Stimulated activated CD8-positive, alpha-beta memory T cell treated with anti-CD3 and anti-CD28 coated beads, Interleukin-7, amount 100 ng/mL, for 24 hours (primary cell): ENCODE measurements around the gene P2RY6.
"Not testable (repeated sequence)": the region's sequence is repeated elsewhere in the genome, so short reads cannot be mapped to it uniquely, and the experiment has no call there.

Experiments used
- DNase-seq: peaks from one replicate; pipeline ENCODE4 v3.0.0-alpha.2; 2020; ENCODE audit warnings: low read depth

P2RY6 gene

DNA sequence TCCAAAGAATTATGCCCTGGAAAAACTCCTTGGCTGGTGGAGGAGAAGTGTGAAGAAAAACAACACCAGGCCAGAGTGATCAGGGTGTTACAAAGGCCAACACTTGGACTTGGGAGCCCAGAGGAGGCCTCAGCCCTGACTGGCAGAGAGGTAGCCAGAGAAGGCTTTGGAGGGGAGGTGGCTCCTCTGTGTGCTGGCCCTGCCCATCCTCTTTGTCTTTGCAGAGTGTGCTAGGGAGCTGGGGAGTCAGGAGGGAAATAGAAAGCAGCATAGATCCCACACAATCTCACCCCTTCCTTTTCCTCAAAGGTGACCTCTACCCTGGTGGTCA, 12.0 kb upstream of the P2RY6 start:
- DNase-seq: no peak

DNA sequence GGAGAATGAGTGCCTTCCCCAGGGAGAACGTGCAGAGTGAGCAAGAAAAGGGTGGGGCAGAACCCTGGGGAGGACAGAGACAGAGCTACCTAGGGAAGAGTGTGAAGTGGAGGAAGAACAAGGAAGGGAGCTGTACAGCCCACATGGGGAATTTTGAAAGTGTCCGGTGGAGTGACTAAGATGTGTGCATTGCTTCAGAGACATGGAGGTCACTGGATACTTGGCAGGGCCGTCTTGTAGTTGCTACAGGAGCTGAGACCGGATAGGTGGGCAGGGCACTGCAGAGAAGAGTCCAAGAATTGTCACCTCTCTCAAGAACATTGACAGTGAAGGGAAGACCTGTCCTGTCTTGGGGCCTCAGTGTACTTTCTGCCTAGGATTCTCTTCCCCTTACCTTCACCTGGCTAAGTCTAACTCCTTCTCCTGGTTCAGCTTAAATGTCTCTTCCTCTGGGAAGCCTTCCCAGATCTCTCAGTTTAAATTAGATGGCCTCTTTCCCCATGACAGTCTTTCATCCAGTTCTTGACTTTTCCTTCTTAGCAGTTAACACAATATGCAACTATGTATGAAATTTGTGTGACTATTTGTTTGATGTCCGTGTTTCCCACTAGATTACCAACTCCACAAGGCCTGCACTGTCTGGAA, 9.2 kb upstream of the P2RY6 start:
- no peak for DNase-seq

DNA sequence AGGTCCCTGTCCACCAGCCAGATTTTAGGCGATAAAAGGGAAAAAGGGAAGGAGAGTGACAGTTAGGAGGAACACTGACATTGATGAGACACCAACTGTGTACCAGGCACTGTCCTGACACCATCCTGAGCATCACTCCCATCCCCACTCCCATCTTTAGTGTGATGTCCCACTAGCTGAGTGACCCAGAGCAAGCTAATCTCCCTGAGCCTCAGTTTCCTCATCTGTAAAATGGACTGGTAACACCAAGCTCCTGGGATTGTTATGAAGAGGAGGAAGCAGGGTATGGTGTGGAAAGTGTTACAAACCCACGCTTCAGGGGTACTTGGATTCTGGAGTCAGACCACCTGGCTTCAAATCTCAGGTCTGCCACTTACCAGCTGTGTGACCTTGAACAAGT, 8.5 kb upstream of the P2RY6 start:
- no peak for DNase-seq

DNA sequence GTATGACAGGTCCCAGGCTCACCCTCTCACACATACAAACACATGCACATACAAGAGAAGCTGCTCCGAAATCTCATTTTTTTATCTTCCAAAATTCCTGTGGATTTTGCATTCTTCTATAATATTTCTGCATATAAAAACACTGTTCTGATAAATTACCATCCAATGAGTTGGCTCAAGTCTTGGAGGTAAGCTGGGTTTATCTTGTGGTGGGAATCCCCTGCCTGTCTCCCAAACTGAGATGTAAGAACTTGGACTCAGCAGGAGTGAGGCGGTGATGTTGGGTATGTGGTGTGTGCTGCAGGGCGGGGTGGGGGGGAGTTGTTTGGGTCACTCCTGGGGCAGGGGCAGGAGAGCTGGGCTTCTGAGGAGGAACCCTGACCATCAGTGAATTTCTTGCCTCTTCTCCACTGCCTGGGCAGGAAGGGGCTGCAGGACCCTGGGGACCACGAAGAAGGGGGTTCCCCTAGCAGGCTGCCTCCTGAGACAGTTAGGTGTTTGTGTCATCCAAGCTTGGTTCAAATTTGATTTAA, 6.8 kb upstream of the P2RY6 start:
- DNase-seq: no peak

DNA sequence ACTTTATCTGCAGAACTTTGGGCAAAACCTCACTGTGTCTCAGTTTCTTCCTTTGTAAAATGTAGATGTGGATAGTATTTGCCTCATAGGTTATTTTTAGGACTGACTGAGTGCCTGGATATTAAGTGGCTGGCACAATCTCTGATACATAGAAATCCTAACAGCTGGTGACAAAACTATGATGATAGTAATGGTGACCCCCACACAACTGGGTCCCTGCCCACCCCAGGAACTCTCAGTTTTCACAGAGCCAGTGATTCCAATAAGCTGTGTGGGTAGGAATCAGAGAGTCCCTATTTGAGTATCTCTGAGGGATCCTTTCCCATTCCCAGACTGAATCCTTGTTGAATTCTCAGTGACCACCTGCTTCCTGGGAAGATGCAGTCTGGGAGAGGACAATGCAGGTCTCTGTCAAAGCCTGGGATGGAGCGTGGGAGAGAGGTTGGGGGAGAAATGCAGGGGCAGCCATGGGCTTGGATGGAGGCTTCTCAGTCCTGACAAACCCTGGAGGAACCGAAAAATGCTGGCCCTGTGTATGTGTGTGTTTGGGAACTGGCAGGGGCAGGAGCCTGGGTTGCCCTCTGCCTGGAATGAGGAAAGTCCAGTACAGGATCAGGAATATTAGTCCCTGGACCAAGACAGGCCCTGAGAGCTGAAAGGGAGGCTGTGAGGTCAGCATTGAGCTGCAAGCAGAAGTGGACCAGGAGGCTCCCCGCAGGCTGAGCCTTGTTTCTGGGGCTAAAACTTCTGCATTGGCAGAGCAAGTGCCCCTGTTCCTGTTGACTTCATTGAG, 6.1 kb upstream of the P2RY6 start:
- no peak for DNase-seq

DNA sequence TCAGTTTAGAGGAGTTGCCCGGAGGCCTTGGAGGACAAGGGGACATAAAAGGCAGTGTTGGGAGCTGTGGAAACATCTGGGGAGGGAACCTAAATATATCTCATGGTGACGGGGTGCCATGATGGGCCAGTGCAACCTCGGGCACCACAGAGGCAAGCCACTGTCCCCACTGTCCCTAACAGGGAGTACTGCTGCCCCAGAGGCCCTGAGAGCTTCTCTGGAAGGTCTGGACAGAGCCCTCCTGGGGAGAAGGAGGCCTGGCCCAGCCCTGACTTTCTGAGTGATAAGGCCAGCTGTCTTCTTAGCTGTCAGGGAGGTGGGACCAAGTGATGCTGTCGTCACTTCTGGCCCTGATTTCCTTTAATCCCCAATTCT, 5.5 kb upstream of the P2RY6 start:
- no peak for DNase-seq

DNA sequence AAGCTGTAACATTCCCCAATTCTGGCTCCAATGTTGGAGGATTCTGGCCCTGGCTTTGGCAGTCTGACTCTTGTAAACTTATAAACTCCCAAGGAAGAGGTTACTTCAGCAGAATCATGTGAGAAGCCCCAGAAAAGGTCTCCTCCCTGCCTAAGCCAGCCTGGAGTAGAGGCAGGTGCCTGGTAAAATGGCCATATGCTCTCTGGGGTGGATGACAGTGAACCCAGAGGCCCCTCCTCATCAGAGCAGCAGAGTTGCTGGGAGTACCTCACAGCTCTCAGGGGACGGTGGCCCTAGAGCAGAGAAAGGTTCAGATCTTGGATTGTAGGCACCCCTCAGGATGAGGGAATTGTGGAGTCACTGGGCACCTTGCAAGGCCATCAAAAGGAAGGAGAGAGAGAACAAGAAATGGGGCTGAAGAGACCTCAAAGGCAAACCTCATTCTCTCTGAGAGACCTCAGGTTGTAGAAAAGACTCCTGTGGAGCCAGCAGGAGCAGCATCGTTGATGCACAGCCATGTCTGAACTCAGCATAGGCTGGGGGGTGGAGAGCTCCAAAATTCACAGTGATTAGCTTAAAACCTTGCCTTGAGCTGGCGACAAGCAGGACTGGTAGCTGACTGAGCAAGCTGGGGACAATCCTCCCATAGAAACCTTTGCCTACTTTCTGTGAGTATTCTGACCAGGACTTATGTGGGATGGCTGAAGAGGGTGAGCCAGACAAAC, 4.9 kb upstream of the P2RY6 start:
- no peak for DNase-seq

DNA sequence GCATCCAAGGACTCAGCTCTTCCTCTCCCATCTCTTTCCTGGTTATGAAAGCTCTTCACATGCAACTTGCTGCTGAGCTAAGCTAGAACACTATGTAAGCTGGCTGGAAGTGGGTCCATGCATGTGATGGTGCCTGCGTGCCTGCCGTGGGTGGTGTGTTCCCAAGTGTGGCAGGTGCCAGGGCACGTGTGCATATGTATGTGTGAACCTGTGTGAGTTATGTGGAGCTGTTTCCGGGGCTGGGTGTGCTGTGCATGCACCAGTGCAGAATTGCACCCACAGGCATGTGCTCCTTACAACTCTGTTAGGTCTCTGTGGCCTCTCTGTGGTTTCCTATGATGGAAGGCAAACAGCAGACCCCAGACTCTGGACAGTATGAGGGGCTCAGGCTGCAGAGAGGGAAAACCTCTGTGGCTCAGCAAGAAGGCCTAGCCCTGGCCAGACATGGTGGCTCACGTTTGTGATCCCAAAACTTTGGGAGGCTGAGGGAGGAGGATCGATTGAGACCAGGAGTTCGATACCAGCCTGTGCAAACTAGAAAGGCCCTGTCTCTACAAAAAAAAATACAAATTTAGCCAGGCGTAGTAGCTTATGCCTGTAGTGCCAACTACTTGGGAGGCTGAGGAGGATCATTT, 4.1 kb upstream of the P2RY6 start:
- no peak for DNase-seq

DNA sequence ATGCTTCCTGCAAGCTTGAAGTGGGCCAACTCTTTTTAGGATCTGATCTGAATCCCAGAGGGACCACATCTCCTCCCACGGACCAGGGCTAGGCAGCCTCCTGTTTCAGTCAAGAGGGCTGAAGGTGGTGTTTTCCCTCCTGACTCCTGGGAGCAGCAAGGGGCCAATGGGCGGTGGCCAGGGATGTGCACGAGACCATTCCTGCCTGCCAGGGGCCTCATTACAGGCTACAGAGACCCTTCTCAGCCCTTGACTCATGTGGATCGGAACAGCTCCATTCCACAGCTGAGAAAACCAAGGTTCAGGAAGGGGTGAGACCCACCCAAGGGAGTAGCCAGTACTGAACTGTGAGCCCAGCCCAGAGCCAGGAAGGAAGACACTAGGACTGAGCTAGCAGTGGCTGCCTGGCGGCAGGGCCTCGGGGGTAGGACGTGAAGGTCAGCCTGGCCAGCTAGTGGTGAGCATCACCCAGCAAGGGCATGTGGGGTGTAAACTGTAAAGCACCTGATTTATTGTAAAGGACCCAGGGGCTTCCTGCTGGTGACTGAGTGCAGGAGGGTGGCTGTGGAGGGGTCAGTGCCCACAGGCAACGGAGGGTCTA, 3.4 kb upstream of the P2RY6 start:
- DNase-seq: no peak

DNA sequence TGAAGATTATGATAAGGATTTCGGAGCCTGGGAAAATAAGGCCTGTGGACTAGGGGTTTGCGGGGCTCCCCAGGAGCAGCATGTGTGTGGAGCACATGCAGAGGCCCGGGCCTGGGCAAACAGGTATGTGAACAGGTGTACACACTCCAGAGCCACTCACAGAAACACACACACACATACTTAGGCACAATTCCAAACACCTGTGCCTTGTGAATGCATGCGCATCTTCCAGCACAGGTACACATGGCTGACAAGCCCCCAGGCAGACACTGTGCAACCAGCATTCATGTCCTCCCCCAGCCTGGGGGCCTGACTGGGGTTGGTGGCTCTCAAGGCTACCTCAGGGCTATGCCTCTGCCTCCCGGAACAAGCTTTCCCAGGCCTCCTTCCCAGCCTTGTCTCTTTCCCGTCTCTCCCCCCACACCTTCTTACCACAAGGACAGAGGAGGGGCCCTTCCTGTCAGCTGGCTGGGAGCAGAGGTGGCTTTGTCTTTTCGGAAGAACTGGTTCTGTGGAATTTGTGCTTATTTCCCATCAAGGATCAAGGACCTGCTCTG, 2.6 kb upstream of the P2RY6 start:
- no peak for DNase-seq

DNA sequence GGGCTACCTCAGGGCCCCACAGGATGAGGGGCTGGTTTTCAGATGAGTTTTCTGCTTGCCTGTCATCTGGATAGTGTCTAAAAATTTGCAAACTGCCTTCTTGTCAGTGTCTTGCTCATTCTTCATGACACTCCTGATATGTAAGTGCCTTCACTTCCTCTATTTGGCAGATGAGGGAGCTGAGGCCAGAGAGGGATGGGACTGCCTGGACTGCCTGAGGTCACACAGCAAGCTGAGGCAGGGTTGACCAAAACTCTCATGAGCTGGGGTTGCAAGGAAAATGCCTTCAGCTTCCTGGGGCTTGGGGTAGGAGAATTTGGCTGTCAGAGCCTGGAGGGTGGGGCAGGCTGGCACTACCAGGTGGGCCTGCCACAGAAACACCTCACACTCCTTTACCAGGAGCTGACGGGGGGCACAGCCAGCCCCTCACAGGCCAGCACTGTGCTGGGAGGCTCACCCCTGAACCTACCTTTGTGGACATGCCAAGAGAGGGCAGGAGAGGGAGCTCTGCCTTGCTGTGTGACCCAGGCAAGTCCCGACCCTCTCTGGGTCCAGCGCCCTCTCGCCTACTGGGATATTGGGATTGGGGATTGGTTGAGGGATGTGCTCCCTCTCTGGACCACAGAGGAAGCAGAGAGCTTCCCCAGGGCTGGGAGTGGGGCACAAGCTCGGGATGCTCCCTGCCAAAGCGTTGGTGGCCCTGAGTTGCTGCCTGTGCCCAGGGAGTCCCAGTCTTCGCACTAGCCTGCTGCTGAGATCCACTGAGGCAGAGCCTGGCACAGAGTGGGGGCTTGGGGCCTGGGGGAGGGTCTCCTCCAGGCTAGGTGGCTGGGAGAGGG, 1.9 kb upstream of the P2RY6 start:
- no peak for DNase-seq

DNA sequence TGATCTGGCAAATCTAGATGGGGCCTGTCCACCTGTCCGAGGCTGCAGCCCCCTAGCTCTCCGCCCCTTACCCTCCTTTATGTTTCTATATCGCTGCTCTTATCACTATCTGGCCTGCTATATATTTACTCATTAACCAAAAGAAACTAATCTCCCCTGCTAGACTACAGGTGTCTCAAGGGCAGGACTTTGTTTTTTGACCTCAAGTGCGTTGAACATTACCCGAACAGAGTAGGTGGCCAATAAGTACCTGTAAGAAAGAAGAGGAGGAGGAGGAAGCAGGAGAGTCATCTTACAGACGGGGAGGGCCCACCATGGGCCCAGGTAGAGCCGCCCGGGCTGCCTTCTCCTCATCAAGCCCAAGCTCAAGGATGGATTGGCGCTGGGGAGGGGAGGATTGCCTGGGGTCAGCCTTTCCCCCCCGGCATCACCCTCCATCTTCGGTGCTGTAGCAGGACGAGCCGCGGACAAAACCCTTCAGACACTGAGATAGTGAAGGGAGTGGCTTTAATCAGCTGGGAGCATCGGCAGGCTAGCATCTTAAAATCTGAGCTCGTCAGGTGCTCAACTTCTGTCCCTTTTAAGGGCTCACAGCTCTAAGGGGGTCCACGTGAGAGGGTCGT, 1.2 kb upstream of the P2RY6 start:
- no peak for DNase-seq

DNA sequence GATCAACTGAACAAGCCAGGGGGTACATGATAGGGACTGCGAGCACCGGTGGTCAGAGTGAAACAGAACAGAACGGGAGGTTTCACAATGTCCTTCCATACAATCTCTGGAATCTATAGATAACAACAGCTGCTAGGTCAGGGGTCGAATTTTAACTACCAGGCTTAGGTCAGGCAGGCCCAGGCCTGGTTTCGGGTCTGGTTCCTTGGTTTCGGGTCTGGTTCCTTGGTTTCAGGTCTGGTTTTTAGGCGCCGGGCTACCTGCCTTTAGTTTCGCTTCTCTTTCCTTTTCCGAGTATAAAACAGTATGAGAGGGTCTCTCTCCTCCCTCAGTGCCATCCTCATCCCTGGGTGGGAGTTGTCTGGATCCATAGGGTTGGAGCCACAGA, 666 bp upstream of the P2RY6 start:
- not testable (repeated sequence) for DNase-seq

DNA sequence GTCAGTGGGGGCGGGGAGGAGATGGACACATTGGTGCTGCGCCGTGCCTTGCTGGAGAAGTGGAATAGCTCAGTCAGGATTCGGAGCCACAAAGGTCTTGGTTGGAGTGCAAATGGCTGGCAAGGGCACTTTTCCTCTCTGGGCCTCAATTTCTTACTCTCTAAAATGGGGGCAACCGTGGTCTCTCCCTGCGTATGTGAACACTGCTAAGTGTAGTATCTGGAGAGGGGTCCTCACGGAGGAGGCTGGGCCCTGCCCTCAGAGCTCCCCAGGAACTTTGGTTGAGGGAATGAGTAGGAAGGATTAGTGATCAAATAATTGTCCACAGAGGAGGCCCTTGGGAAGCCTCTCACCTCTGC, 521 bp downstream of the P2RY6 start:
- DNase-seq: no peak

DNA sequence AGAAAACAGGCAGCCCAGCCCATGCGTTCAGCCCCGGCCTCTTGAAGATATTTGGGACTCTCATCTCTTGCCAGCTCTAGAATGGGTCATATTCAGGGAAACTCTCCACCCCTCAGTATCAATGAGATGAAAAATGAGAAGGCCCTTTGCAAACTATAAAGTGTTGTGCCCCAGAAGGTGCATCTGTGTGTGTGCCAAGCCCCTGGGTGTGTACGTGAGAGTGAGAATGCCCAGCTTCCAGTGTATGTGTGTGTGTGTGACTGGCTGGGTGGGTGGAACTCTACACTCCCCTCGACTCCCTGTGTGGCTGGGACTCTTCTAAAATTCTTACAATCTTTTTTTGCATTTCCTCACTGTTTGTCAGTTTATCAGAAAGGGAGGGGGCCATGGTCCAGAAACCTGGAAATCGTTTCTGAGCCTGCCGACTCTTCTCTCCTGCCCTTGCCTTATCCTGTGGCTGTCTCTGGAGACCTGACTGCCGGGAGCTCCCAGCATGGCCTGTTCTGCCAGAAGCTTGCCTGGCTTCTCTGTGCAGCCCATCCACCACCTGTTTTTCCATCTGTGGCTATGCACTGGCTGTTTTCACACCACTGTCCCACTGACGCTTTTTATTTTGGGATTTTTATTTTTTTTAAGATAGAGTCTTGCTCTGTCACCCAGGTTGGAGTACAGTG, 1.2 kb downstream of the P2RY6 start:
- no peak for DNase-seq

DNA sequence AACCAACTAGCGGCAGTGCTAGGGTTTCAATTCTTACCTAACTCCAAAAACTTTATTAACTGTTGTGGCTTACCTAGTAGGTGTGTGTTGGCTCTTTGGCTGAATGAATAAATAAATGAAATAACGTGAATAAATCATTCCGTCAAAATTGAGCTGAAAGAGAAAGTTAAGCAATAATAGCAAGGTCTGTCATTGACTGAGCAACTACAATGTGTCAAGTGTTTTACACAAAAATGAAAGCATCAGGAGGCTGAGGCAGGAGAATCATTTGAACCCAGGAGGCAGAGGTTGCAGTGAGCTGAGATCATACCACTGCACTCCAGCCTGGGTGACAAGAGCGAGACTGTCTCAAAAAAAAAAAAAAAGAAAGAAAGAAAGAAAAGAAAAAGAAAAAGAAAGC, 2.1 kb downstream of the P2RY6 start:
- not testable (repeated sequence) for DNase-seq

DNA sequence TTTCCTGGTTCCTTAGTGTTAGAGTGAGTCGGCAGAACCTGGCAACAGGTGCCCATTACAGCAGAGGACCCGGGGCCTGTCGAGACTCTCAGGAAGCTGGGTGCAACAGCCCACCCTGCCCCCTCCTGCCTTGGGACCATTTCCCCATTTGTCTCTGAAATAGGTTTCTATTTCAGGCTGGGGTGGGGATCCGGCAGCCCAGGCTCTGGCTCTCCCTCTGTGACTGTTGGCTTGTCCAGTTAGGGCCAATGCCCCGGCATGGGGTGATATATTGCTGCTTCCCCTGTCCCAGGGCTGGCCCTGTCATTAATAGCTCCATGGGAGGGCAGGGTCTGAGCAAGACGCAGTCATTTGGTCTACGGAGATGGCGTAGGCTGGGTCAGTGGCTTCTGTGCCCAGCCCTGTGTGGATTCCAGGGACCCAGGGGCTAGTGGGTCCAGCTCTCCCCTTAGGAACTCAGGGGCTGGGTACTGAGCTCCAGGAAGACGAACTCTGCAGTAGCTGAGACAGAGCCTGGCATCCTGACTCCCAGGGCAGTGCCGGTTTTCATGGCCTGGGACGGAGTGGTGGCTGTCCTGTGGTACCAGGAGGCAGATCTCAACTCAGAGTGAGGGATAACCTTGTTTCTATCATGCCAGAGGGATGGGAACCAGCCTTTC, 2.7 kb downstream of the P2RY6 start:
- no peak for DNase-seq

DNA sequence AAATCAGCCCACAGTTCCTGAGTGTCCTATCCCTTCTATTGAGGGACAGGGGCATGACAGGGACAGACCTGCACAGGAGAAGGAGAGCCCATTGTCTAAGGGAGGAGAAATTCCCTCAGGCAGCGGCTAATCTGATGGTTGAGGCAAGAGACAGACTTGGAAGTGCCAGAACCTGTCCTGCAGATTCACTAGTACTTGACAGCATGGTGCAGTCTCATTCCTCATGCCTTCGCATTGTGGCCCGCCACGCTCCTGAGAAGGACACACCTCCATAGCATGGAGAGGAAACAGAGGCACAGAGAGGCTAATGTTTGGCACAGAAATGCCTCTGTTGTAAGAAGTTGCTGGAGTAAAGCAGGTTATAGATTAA, 3.2 kb downstream of the P2RY6 start:
- no peak for DNase-seq

DNA sequence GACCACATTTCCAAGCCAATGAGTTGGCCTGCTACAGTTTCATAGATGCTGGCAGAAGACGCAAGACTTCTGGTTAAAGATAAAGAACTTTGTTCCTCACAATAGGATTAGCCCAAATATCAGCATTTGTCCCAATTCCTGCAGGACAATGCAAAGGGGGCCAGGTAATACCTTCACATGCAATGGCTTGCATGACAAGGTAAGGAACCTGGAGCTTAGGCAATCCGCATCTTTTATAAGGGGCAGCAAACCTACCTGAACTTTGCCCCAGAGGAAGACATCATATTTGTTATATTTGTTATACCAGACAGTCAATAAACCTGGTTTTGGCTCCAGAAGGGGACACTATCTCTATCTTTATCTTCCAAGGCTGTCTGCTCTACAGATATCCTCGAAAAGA, 5.3 kb downstream of the P2RY6 start:
- DNase-seq: no peak

DNA sequence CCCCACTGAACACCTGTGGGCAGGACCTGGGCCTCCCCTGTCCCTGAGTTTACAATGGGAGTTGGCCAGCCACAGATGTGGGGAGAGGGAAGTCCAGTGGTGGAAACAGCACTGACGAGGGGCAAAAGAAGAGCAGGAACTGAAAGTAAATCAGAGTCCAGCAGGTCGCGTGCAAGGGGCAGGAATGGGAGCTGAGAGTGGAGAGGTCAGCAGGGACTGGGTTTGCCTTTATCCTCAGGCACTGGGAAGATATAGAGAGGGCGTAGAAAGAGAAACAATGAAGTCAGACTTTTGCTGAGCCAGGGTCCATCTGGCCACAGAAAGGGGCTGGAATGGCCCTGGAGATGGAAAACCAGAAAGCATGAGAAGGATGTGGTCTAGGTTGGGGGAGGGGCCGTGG, 8.5 kb downstream of the P2RY6 start:
- no peak for DNase-seq
